Endodermal cell (in vitro differentiated cells): ENCODE measurements around the gene RASSF9. TPM values are rescaled to one million over a fixed set of nuclear protein-coding genes. Genes with fewer than 3 reads are reported as not detected.

Experiments
- DNase-seq: peaks from one replicate; pipeline ENCODE4 v3.0.0-alpha.2; 2017
- H3K27ac ChIP-seq: 2 replicates; pipeline ENCODE4 v1.5.1; 2013; ENCODE audit warnings: mild to moderate bottlenecking, low read depth, low read length, moderate library complexity
- H3K27me3 ChIP-seq: 2 replicates; pipeline ENCODE4 v1.6.1; 2013; ENCODE audit warnings: mild to moderate bottlenecking, low read length, moderate library complexity; ENCODE audit not compliant: insufficient read depth, control insufficient read depth, poor library complexity, severe bottlenecking
- H3K36me3 ChIP-seq: 2 replicates; pipeline ENCODE4 v1.7.0; 2013; ENCODE audit warnings: mild to moderate bottlenecking, low read length, moderate library complexity; ENCODE audit not compliant: control insufficient read depth, insufficient read depth
- H3K4me1 ChIP-seq: one replicate; pipeline ENCODE4 v1.7.0; 2013; ENCODE audit warnings: low read length; ENCODE audit not compliant: control insufficient read depth, insufficient read depth
- H3K4me3 ChIP-seq: 2 replicates; pipeline ENCODE4 v1.5.1; 2013; ENCODE audit warnings: mild to moderate bottlenecking, low read length, moderate library complexity
- H3K9ac ChIP-seq: 2 replicates; pipeline ENCODE4 v1.6.1; 2013; ENCODE audit warnings: mild to moderate bottlenecking, low read length, moderate library complexity; ENCODE audit not compliant: poor library complexity, severe bottlenecking; ENCODE audit errors: extremely low read depth
- H3K9me3 ChIP-seq: 2 replicates; pipeline ENCODE4 v1.6.1; 2013; ENCODE audit warnings: mild to moderate bottlenecking, low read length, moderate library complexity; ENCODE audit not compliant: control insufficient read depth
- H3K27ac Mint-ChIP-seq: 2 replicates; pipeline ENCODE4 v1.8.0; 2020; ENCODE audit warnings: mixed read lengths
- H3K27me3 Mint-ChIP-seq: 2 replicates; pipeline ENCODE4 v1.8.0; 2021; ENCODE audit warnings: mild to moderate bottlenecking, mixed read lengths; ENCODE audit not compliant: insufficient read depth
- H3K36me3 Mint-ChIP-seq: 2 replicates; pipeline ENCODE4 v1.8.0; 2020; ENCODE audit warnings: low read depth, mixed read lengths
- H3K4me1 Mint-ChIP-seq: 2 replicates; pipeline ENCODE4 v1.8.0; 2020; ENCODE audit warnings: mixed read lengths
- H3K4me3 Mint-ChIP-seq: 2 replicates; pipeline ENCODE4 v1.8.0; 2020; ENCODE audit warnings: mild to moderate bottlenecking, moderate library complexity, mixed read lengths
- H3K9me3 Mint-ChIP-seq: 2 replicates; pipeline ENCODE4 v1.8.0; 2020; ENCODE audit warnings: mild to moderate bottlenecking, mixed read lengths
- WGBS, 2 experiments: methylation state at CpG; one replicate each; pipeline versions ENCODE4 v1.1.5 to v1.1.7; 2013; ENCODE audit warnings: missing lambda C conversion rate in 2 of 2, mixed read lengths in 1 of 2; ENCODE audit not compliant: insufficient coverage in 1 of 2, insufficient read length in 1 of 2; 5-methylcytosine and 5-hydroxymethylcytosine counted together
- total RNA-seq, 2 donors: library from RNA; stranded (reverse); fragmentation: NEBNext Ultra II Directional in 1 of 2; extraction: Animal tissue kit (Norgen Biotek cat#: 25700) in 1 of 2; gene quantifications; 2 replicates in 1 of 2; 3 replicates in 1 of 2; pipeline ENCODE4 v1.2.1, GENCODE V29; 2021
- TF ChIP-seq, protein P1 (sequence below): fragments of 200-600 bp; sonication (generic); conservative IDR thresholded peaks from 2 replicates; pipeline ENCODE4 v1.5.0; 2021; ENCODE audit warnings: antibody characterized with exemption, mild to moderate bottlenecking

The RASSF9 gene
- total RNA-seq, 2 donors from 2014 or later = 0.99 to 1.0 TPM

GRCh38 chr12:85865890-85866289 lies 29.7 kb upstream of the RASSF9 start:
- TF ChIP-seq, protein P1, sequence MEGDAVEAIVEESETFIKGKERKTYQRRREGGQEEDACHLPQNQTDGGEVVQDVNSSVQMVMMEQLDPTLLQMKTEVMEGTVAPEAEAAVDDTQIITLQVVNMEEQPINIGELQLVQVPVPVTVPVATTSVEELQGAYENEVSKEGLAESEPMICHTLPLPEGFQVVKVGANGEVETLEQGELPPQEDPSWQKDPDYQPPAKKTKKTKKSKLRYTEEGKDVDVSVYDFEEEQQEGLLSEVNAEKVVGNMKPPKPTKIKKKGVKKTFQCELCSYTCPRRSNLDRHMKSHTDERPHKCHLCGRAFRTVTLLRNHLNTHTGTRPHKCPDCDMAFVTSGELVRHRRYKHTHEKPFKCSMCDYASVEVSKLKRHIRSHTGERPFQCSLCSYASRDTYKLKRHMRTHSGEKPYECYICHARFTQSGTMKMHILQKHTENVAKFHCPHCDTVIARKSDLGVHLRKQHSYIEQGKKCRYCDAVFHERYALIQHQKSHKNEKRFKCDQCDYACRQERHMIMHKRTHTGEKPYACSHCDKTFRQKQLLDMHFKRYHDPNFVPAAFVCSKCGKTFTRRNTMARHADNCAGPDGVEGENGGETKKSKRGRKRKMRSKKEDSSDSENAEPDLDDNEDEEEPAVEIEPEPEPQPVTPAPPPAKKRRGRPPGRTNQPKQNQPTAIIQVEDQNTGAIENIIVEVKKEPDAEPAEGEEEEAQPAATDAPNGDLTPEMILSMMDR = peak; percentile 16
- H3K9me3 Mint-ChIP-seq = no peaks in the 10 kb centered on the region
- Histone ChIP-seq H3K9ac (no peak overlapping the region), H3K4me3 (no peak overlapping the region), H3K27ac (no peak overlapping the region), H3K4me1 (no peaks in the 10 kb centered on the region), H3K9me3 (peaks cover 6% of the 10 kb centered on the region), H3K36me3 (no peaks in the 10 kb centered on the region), H3K27me3 (no peaks in the 10 kb centered on the region)
- peaks cover 2% of the 10 kb centered on the region for H3K4me1 Mint-ChIP-seq
- no peak overlapping the region for H3K4me3 Mint-ChIP-seq
- WGBS, 2 experiments = 83 to 86% methylated on average over 3 to 6 of the region's 6 CpGs
- DNase-seq = peak; percentile 72
- peaks cover 3% of the 10 kb centered on the region for H3K27me3 Mint-ChIP-seq
- no peaks in the 10 kb centered on the region for H3K36me3 Mint-ChIP-seq
- H3K27ac Mint-ChIP-seq = no peak overlapping the region

DNA sequence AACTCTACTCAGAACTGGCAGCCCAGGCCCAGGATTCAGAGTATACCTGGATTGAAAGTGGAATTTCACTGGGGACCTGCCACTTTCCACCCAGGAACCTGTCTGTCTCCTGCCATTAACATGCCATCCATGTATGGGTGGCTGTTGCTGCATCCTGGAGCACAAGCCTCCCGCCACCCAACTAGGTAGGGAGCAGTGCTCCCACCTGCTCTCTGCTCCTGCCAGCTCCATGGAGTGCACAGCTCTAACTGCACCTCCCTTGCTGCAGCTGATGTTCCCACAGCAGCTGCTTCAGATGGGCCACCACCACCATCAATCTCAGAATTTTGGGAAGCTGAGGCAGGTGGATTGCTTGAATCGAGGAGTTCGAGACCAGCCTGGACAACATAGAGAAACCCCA lies 20.8 kb upstream of the RASSF9 start:
- no peak overlapping the region for H3K27ac Mint-ChIP-seq
- no peaks in the 10 kb centered on the region for H3K36me3 ChIP-seq
- H3K4me1 Mint-ChIP-seq = peaks cover 2% of the 10 kb centered on the region
- no peaks in the 10 kb centered on the region for H3K27me3 Mint-ChIP-seq
- H3K9ac ChIP-seq = no peak overlapping the region
- H3K36me3 Mint-ChIP-seq = no peaks in the 10 kb centered on the region
- H3K4me3 ChIP-seq = no peak overlapping the region
- peaks cover 5% of the 10 kb centered on the region for H3K9me3 Mint-ChIP-seq
- DNase-seq = no peak
- H3K27ac ChIP-seq = no peak overlapping the region
- no peaks in the 10 kb centered on the region for H3K4me1 ChIP-seq
- H3K27me3 ChIP-seq = no peaks in the 10 kb centered on the region
- H3K9me3 ChIP-seq = no peaks in the 10 kb centered on the region
- TF ChIP-seq, protein P1 = no peak
- WGBS, 2 experiments = 81 to 100% methylated on average over 2 to 3 of the region's 3 CpGs
- no peak overlapping the region for H3K4me3 Mint-ChIP-seq

DNA sequence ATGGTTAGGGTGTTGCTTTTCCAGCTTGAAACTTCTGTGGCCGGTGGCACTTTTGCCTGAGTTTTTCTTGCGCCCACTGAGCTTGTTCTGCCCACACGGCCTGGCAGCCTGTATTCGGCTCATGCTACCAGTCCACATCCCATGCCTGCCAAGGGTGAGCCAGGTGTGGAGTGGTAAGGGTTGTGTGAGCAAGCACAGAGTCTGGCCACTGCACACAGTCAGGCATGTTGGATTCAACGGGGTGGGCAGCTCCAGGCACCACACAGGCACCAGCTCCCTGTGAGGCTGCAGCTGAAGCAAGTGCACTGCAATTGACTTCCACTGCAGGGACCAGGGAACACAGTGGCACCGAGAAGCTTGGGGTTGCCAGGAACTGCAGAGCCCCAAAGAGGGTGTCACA lies 19.1 kb upstream of the RASSF9 start:
- Mint-ChIP-seq H3K27me3 (no peaks in the 10 kb centered on the region), H3K4me3 (no peak overlapping the region), H3K36me3 (no peaks in the 10 kb centered on the region), H3K27ac (no peak overlapping the region), H3K4me1 (peaks cover 2% of the 10 kb centered on the region), H3K9me3 (peaks cover 5% of the 10 kb centered on the region)
- H3K27me3 ChIP-seq = no peaks in the 10 kb centered on the region
- WGBS, 2 experiments = 92 to 100% methylated on average over 3 to 6 of the region's 6 CpGs
- no peaks in the 10 kb centered on the region for H3K36me3 ChIP-seq
- no peaks in the 10 kb centered on the region for H3K4me1 ChIP-seq
- H3K4me3 ChIP-seq = no peak overlapping the region
- no peaks in the 10 kb centered on the region for H3K9me3 ChIP-seq
- TF ChIP-seq, protein P1 = no peak
- no peak overlapping the region for H3K9ac ChIP-seq
- H3K27ac ChIP-seq = no peak overlapping the region
- no peak for DNase-seq
